ENCODE data around the gene BHLHE23. TPM values are rescaled to one million over a fixed set of nuclear protein-coding genes. Genes with fewer than 3 reads are reported as not detected.

The BHLHE23 gene
- total and polyA plus RNA-seq, 3 experiments from 2014 or later: not detected

- peak in 1 of 5 donors; percentile 39 for DNase-seq
- Mint-ChIP-seq H3K4me3 (no peak overlapping the region), H3K4me1 (peaks cover 8 to 32% (median 8%) of the 10 kb centered on the region in 3 donors), H3K27me3 (peaks cover 6 to 38% of the 10 kb centered on the region in 2 donors), H3K27ac (no peak overlapping the region), H3K9me3 (no peaks in the 10 kb centered on the region), H3K36me3 (no peaks in the 10 kb centered on the region)
- H3K4me1 ChIP-seq (ENCODE audit: insufficient read depth, low read length): peaks cover 9% of the 10 kb centered on the region
- no peak overlapping the region for H3K27ac ChIP-seq (ENCODE audit: low read depth, low read length)
- no peaks in the 10 kb centered on the region for H3K9me3 ChIP-seq (ENCODE audit: low read length)
- H3K36me3 ChIP-seq (ENCODE audit: insufficient read depth, low read length): no peaks in the 10 kb centered on the region
- POLR2A ChIA-PET: no interaction called here
- no peak overlapping the region for H3K4me3 ChIP-seq (ENCODE audit: low read length)
- CTCF ChIA-PET: no interaction called here
- H3K27me3 ChIP-seq (ENCODE audit: insufficient read depth, low read length, poor library complexity, severe bottlenecking): no peaks in the 10 kb centered on the region
These were observed 24.7 kb upstream of the BHLHE23 start for GRCh38 chr20:63031251-63032014.

GRCh38 chr20:63029358-63030121, 22.8 kb upstream of the BHLHE23 start:
- ChIA-PET POLR2A (no interaction called here), CTCF (no interaction called here)
- Mint-ChIP-seq H3K36me3 (no peaks in the 10 kb centered on the region), H3K27me3 (peaks cover 6 to 51% of the 10 kb centered on the region in 2 donors), H3K9me3 (no peaks in the 10 kb centered on the region), H3K4me1 (peaks cover 8 to 35% (median 8%) of the 10 kb centered on the region in 3 donors), H3K27ac (no peak overlapping the region), H3K4me3 (peak overlapping the region in 1 of 7 donors; percentile 61)
- H3K27ac ChIP-seq (ENCODE audit: low read depth, low read length): no peak overlapping the region
- no peak overlapping the region for H3K4me3 ChIP-seq (ENCODE audit: low read length)
- peaks cover 6% of the 10 kb centered on the region for H3K27me3 ChIP-seq (ENCODE audit: insufficient read depth, low read length, poor library complexity, severe bottlenecking)
- H3K4me1 ChIP-seq (ENCODE audit: insufficient read depth, low read length): peaks cover 9% of the 10 kb centered on the region
- no peaks in the 10 kb centered on the region for H3K36me3 ChIP-seq (ENCODE audit: insufficient read depth, low read length)
- no peaks in the 10 kb centered on the region for H3K9me3 ChIP-seq (ENCODE audit: low read length)
- DNase-seq: peak in 2 of 5 donors; percentile 50 to 54

- no peak overlapping the region for H3K27ac ChIP-seq (ENCODE audit: low read depth, low read length)
- no peak overlapping the region for H3K4me3 ChIP-seq (ENCODE audit: low read length)
- H3K27me3 Mint-ChIP-seq: peaks cover 6 to 55% of the 10 kb centered on the region in 2 donors
- no peaks in the 10 kb centered on the region for H3K36me3 ChIP-seq (ENCODE audit: insufficient read depth, low read length)
- peaks cover 6 to 35% (median 8%) of the 10 kb centered on the region in 3 donors for H3K4me1 Mint-ChIP-seq
- H3K4me1 ChIP-seq (ENCODE audit: insufficient read depth, low read length): peaks cover 8% of the 10 kb centered on the region
- no peaks in the 10 kb centered on the region for H3K36me3 Mint-ChIP-seq
- H3K27ac Mint-ChIP-seq: no peak overlapping the region
- CTCF ChIA-PET: interaction anchor here (1.2 to 1.6 kb wide), 2 partner anchors 18 to 56 kb away, joined by 3 read pairs; no protein-coding TSS in a partner anchor
- DNase-seq: peak in 2 of 5 donors; percentile 15 to 37
- H3K27me3 ChIP-seq (ENCODE audit: insufficient read depth, low read length, poor library complexity, severe bottlenecking): peaks cover 6% of the 10 kb centered on the region
- H3K4me3 Mint-ChIP-seq: peak overlapping the region in 1 of 7 donors; percentile 6
- POLR2A ChIA-PET: no interaction called here
- H3K9me3 Mint-ChIP-seq: no peaks in the 10 kb centered on the region
- no peaks in the 10 kb centered on the region for H3K9me3 ChIP-seq (ENCODE audit: low read length)
These were observed 21.7 kb upstream of the BHLHE23 start for GRCh38 chr20:63028461-63028921.

- H3K4me3 Mint-ChIP-seq: peak overlapping the region in 1 of 7 donors; percentile 58
- Histone ChIP-seq H3K27ac (ENCODE audit: low read depth, low read length) (no peak overlapping the region), H3K27me3 (ENCODE audit: insufficient read depth, low read length, poor library complexity, severe bottlenecking) (peaks cover 6% of the 10 kb centered on the region), H3K4me3 (ENCODE audit: low read length) (no peak overlapping the region), H3K36me3 (ENCODE audit: insufficient read depth, low read length) (no peaks in the 10 kb centered on the region), H3K9me3 (ENCODE audit: low read length) (no peaks in the 10 kb centered on the region), H3K4me1 (ENCODE audit: insufficient read depth, low read length) (peaks cover 3% of the 10 kb centered on the region)
- H3K4me1 Mint-ChIP-seq: peaks cover 4 to 30% (median 4%) of the 10 kb centered on the region in 3 donors
- ChIA-PET CTCF (interaction anchor here (1.2 to 1.6 kb wide), 2 partner anchors 17 to 56 kb away, joined by 3 read pairs; no protein-coding TSS in a partner anchor), POLR2A (no interaction called here)
- H3K9me3 Mint-ChIP-seq: no peaks in the 10 kb centered on the region
- H3K27me3 Mint-ChIP-seq: peaks cover 6 to 55% of the 10 kb centered on the region in 2 donors
- DNase-seq: peak in 2 of 5 donors; percentile 37 to 48
- peak overlapping the region in 1 of 8 donors; percentile 48 for H3K27ac Mint-ChIP-seq
- no peaks in the 10 kb centered on the region for H3K36me3 Mint-ChIP-seq
These were observed 21.2 kb upstream of the BHLHE23 start for GRCh38 chr20:63027922-63028389.

GRCh38 chr20:63027221-63027921, 20.6 kb upstream of the BHLHE23 start:
- Mint-ChIP-seq H3K4me3 (peak overlapping the region in 1 of 7 donors; percentile 14), H3K9me3 (no peaks in the 10 kb centered on the region), H3K27ac (peak overlapping the region in 1 of 8 donors; percentile 48), H3K36me3 (no peaks in the 10 kb centered on the region), H3K4me1 (peaks cover 0 to 26% (median 0%) of the 10 kb centered on the region in 3 donors), H3K27me3 (peaks cover 2 to 49% of the 10 kb centered on the region in 2 donors)
- ChIA-PET POLR2A (no interaction called here), CTCF (interaction anchor here (1.2 to 1.6 kb wide), 2 partner anchors 16 to 55 kb away, joined by 3 read pairs; no protein-coding TSS in a partner anchor)
- Histone ChIP-seq H3K27me3 (ENCODE audit: insufficient read depth, low read length, poor library complexity, severe bottlenecking) (peaks cover 6% of the 10 kb centered on the region), H3K36me3 (ENCODE audit: insufficient read depth, low read length) (no peaks in the 10 kb centered on the region), H3K4me1 (ENCODE audit: insufficient read depth, low read length) (peaks cover 3% of the 10 kb centered on the region), H3K4me3 (ENCODE audit: low read length) (no peak overlapping the region), H3K27ac (ENCODE audit: low read depth, low read length) (no peak overlapping the region), H3K9me3 (ENCODE audit: low read length) (no peaks in the 10 kb centered on the region)
- peak in 1 of 5 donors; percentile 30 for DNase-seq

- Mint-ChIP-seq H3K27ac (no peak overlapping the region), H3K36me3 (no peaks in the 10 kb centered on the region), H3K4me3 (no peak overlapping the region), H3K4me1 (peaks cover 0 to 26% (median 0%) of the 10 kb centered on the region in 3 donors), H3K27me3 (peaks cover 2 to 56% of the 10 kb centered on the region in 2 donors), H3K9me3 (no peaks in the 10 kb centered on the region)
- H3K4me3 ChIP-seq (ENCODE audit: low read length): no peak overlapping the region
- no peak overlapping the region for H3K27ac ChIP-seq (ENCODE audit: low read depth, low read length)
- peaks cover 3% of the 10 kb centered on the region for H3K4me1 ChIP-seq (ENCODE audit: insufficient read depth, low read length)
- H3K36me3 ChIP-seq (ENCODE audit: insufficient read depth, low read length): no peaks in the 10 kb centered on the region
- POLR2A ChIA-PET: no interaction called here
- CTCF ChIA-PET: no interaction called here
- peaks cover 6% of the 10 kb centered on the region for H3K27me3 ChIP-seq (ENCODE audit: insufficient read depth, low read length, poor library complexity, severe bottlenecking)
- peak in 1 of 5 donors; percentile 35 for DNase-seq
- no peaks in the 10 kb centered on the region for H3K9me3 ChIP-seq (ENCODE audit: low read length)
These were observed 19.9 kb upstream of the BHLHE23 start for GRCh38 chr20:63026582-63027165.

- Mint-ChIP-seq H3K27me3 (peaks cover 5 to 60% of the 10 kb centered on the region in 2 donors), H3K27ac (no peak overlapping the region), H3K4me3 (peak overlapping the region in 1 of 7 donors; percentile 23), H3K36me3 (no peaks in the 10 kb centered on the region), H3K9me3 (no peaks in the 10 kb centered on the region), H3K4me1 (peaks cover 0 to 26% (median 0%) of the 10 kb centered on the region in 3 donors)
- no peaks in the 10 kb centered on the region for H3K36me3 ChIP-seq (ENCODE audit: insufficient read depth, low read length)
- CTCF ChIA-PET: interaction anchor here (1.0 kb wide), 1 partner anchor 12 kb away, joined by 3 read pairs; no protein-coding TSS in a partner anchor
- POLR2A ChIA-PET: no interaction called here
- H3K27ac ChIP-seq (ENCODE audit: low read depth, low read length): no peak overlapping the region
- H3K4me3 ChIP-seq (ENCODE audit: low read length): no peak overlapping the region
- H3K27me3 ChIP-seq (ENCODE audit: insufficient read depth, low read length, poor library complexity, severe bottlenecking): peaks cover 8% of the 10 kb centered on the region
- peak in 2 of 5 donors; percentile 45 for DNase-seq
- H3K4me1 ChIP-seq (ENCODE audit: insufficient read depth, low read length): peaks cover 3% of the 10 kb centered on the region
- no peaks in the 10 kb centered on the region for H3K9me3 ChIP-seq (ENCODE audit: low read length)
These were observed 19.0 kb upstream of the BHLHE23 start for GRCh38 chr20:63025534-63026331.
